ENCODE results near the gene IL1F10. TPM values are rescaled to one million over a fixed set of nuclear protein-coding genes. Genes with fewer than 3 reads are reported as not detected.

The IL1F10 gene
- total RNA-seq, 4 donors from 2014 or later, result 0.80 to 23.2 (median 18.3) TPM

GRCh38 chr2:113098532-113098931, 30.8 kb downstream of the IL1F10 start:
- DNase-seq (ENCODE audit: low spot score in 2 of 2), result no peak
- no peaks in the 10 kb centered on the region for H3K27me3 ChIP-seq
- no peaks in the 10 kb centered on the region for H3K36me3 ChIP-seq
- H3K4me1 ChIP-seq, result no peaks in the 10 kb centered on the region
- no peak overlapping the region for H3K27ac ChIP-seq
- H3K4me3 ChIP-seq, result no peak overlapping the region
- no peaks in the 10 kb centered on the region for H3K9me3 ChIP-seq
- WGBS, result 79% methylated on average over 4 of the region's 6 CpGs
- TF ChIP-seq POLR2AphosphoS5 (IDR thresholded peaks at IDR 0.05), result no peak
- no peak for TF ChIP-seq POLR2A (IDR thresholded peaks at IDR 0.05)
- no peak for TF ChIP-seq CTCF (IDR thresholded peaks at IDR 0.05)
- TF ChIP-seq EP300 (IDR thresholded peaks at IDR 0.05), result no peak

GRCh38 chr2:113102133-113102532, 34.4 kb downstream of the IL1F10 start:
- TF ChIP-seq CTCF (IDR thresholded peaks at IDR 0.05) (no peak), POLR2A (IDR thresholded peaks at IDR 0.05) (no peak), EP300 (IDR thresholded peaks at IDR 0.05) (no peak), POLR2AphosphoS5 (IDR thresholded peaks at IDR 0.05) (no peak)
- no peaks in the 10 kb centered on the region for H3K4me1 ChIP-seq
- WGBS, result 95% methylated on average over 2 of the region's 2 CpGs

GRCh38 chr2:113103277-113103676, 35.5 kb downstream of the IL1F10 start:
- Histone ChIP-seq H3K36me3 (no peaks in the 10 kb centered on the region), H3K4me3 (no peak overlapping the region), H3K4me1 (no peaks in the 10 kb centered on the region), H3K27ac (no peak overlapping the region), H3K27me3 (no peaks in the 10 kb centered on the region), H3K9me3 (no peaks in the 10 kb centered on the region)
- 93% methylated on average over 4 of the region's 4 CpGs for WGBS
- DNase-seq (ENCODE audit: low spot score in 2 of 2), result no peak
- TF ChIP-seq POLR2AphosphoS5 (IDR thresholded peaks at IDR 0.05), result no peak
- no peak for TF ChIP-seq CTCF (IDR thresholded peaks at IDR 0.05)
- no peak for TF ChIP-seq POLR2A (IDR thresholded peaks at IDR 0.05)
- TF ChIP-seq EP300 (IDR thresholded peaks at IDR 0.05), result no peak

More at GRCh38 chr2:113102133-113102532, 34.4 kb downstream of the IL1F10 start:
- DNase-seq (ENCODE audit: low spot score in 2 of 2), result no peak
- no peak overlapping the region for H3K27ac ChIP-seq
- H3K4me3 ChIP-seq, result no peak overlapping the region
- no peaks in the 10 kb centered on the region for H3K36me3 ChIP-seq
- no peaks in the 10 kb centered on the region for H3K9me3 ChIP-seq
- no peaks in the 10 kb centered on the region for H3K27me3 ChIP-seq

- DNase-seq (ENCODE audit: low spot score in 2 of 2), result no peak
These were observed 36.4 kb downstream of the IL1F10 start for GRCh38 chr2:113104054-113104611.

More at GRCh38 chr2:113104054-113104611, 36.4 kb downstream of the IL1F10 start:
- H3K9me3 ChIP-seq, result no peaks in the 10 kb centered on the region
- H3K27me3 ChIP-seq, result no peaks in the 10 kb centered on the region
- H3K36me3 ChIP-seq, result no peaks in the 10 kb centered on the region
- TF ChIP-seq CTCF (IDR thresholded peaks at IDR 0.05) (no peak), POLR2AphosphoS5 (IDR thresholded peaks at IDR 0.05) (no peak), EP300 (IDR thresholded peaks at IDR 0.05) (no peak), POLR2A (IDR thresholded peaks at IDR 0.05) (no peak)
- H3K4me1 ChIP-seq, result no peaks in the 10 kb centered on the region
- no peak overlapping the region for H3K27ac ChIP-seq
- WGBS, result 86% methylated on average over 3 of the region's 3 CpGs
- no peak overlapping the region for H3K4me3 ChIP-seq

Data from suprapubic skin (tissue), 4 donors.